Activated T-cell treated with anti-CD3 and anti-CD28 coated beads, Interleukin-2, amount 50 U/mL, for 4 hours (primary cell): ENCODE measurements around the gene TOX3. TPM values are rescaled to one million over a fixed set of nuclear protein-coding genes. Genes with fewer than 3 reads are reported as not detected.

Source experiments
- ATAC-seq, 2 donors: fragments of 200-7000 bp; cut with Tn5 transposase; one replicate each; pipeline ENCODE4 v1.10.0; 2021
- DNase-seq: peaks from one replicate; pipeline ENCODE4 v3.0.0-alpha.2; 2020
- H3K27me3 Mint-ChIP-seq: one replicate; pipeline ENCODE4 v1.8.0; 2021; ENCODE audit warnings: low read depth, mixed read lengths
- H3K36me3 Mint-ChIP-seq: one replicate; pipeline ENCODE4 v1.8.0; 2022; ENCODE audit warnings: mixed read lengths; ENCODE audit not compliant: insufficient read depth
- H3K4me1 Mint-ChIP-seq: one replicate; pipeline ENCODE4 v1.8.0; 2021; ENCODE audit warnings: low read depth, mixed read lengths
- H3K4me3 Mint-ChIP-seq: one replicate; pipeline ENCODE4 v1.8.0; 2021; ENCODE audit warnings: mild to moderate bottlenecking, moderate library complexity, mixed read lengths
- H3K9me3 Mint-ChIP-seq: one replicate; pipeline ENCODE4 v1.8.0; 2021; ENCODE audit warnings: mixed read lengths
- total RNA-seq, 3 donors: library from RNA; stranded (reverse); gene quantifications; one replicate each; pipeline ENCODE4 v1.2.1, GENCODE V29; 2021

The TOX3 gene
- total RNA-seq, 3 donors from 2014 or later = 0.08 TPM; not detected in 2

- Mint-ChIP-seq H3K9me3 (no peaks in the 10 kb centered on the region), H3K27me3 (no peaks in the 10 kb centered on the region), H3K4me1 (no peaks in the 10 kb centered on the region), H3K36me3 (no peaks in the 10 kb centered on the region), H3K4me3 (no peak overlapping the region)
- DNase-seq (no peak), ATAC-seq (no peak)
Measured at GRCh38 chr16:52535076-52535475, 11.9 kb downstream of the TOX3 start.

GRCh38 chr16:52533296-52533695, 13.6 kb downstream of the TOX3 start:
- DNase-seq (no peak), ATAC-seq (no peak)
- Mint-ChIP-seq H3K27me3 (no peaks in the 10 kb centered on the region), H3K36me3 (no peaks in the 10 kb centered on the region), H3K9me3 (no peaks in the 10 kb centered on the region), H3K4me3 (no peak overlapping the region), H3K4me1 (no peaks in the 10 kb centered on the region)

GRCh38 chr16:52532384-52532783, 14.6 kb downstream of the TOX3 start:
- DNase-seq (no peak), ATAC-seq (no peak)
- H3K4me3 Mint-ChIP-seq = no peak overlapping the region
- H3K27me3 Mint-ChIP-seq = no peaks in the 10 kb centered on the region
- H3K9me3 Mint-ChIP-seq = no peaks in the 10 kb centered on the region
- H3K4me1 Mint-ChIP-seq = no peaks in the 10 kb centered on the region
- H3K36me3 Mint-ChIP-seq = no peaks in the 10 kb centered on the region

GRCh38 chr16:52529226-52529625, 17.7 kb downstream of the TOX3 start:
- Mint-ChIP-seq H3K36me3 (no peaks in the 10 kb centered on the region), H3K27me3 (no peaks in the 10 kb centered on the region), H3K4me3 (no peak overlapping the region), H3K4me1 (no peaks in the 10 kb centered on the region), H3K9me3 (no peaks in the 10 kb centered on the region)
- DNase-seq = no peak
- no peak for ATAC-seq

- Mint-ChIP-seq H3K4me3 (no peak overlapping the region), H3K27me3 (no peaks in the 10 kb centered on the region), H3K36me3 (no peaks in the 10 kb centered on the region), H3K9me3 (no peaks in the 10 kb centered on the region), H3K4me1 (no peaks in the 10 kb centered on the region)
- ATAC-seq (no peak), DNase-seq (no peak)
Measured at GRCh38 chr16:52528393-52529065, 18.4 kb downstream of the TOX3 start.

- DNase-seq = no peak
- Mint-ChIP-seq H3K4me3 (no peak overlapping the region), H3K36me3 (no peaks in the 10 kb centered on the region), H3K4me1 (no peaks in the 10 kb centered on the region), H3K9me3 (no peaks in the 10 kb centered on the region), H3K27me3 (no peaks in the 10 kb centered on the region)
- no peak for ATAC-seq
Measured at GRCh38 chr16:52526830-52527229, 20.1 kb downstream of the TOX3 start.

- H3K27me3 Mint-ChIP-seq = no peaks in the 10 kb centered on the region
- H3K36me3 Mint-ChIP-seq = no peaks in the 10 kb centered on the region
Measured at GRCh38 chr16:52526116-52526828, 20.7 kb downstream of the TOX3 start.

GRCh38 chr16:52521570-52521969, 25.4 kb downstream of the TOX3 start:
- H3K36me3 Mint-ChIP-seq = no peaks in the 10 kb centered on the region
- H3K4me3 Mint-ChIP-seq = no peak overlapping the region
- no peaks in the 10 kb centered on the region for H3K9me3 Mint-ChIP-seq
- H3K27me3 Mint-ChIP-seq = no peaks in the 10 kb centered on the region
- ATAC-seq = no peak
- DNase-seq = no peak
- no peaks in the 10 kb centered on the region for H3K4me1 Mint-ChIP-seq

More at GRCh38 chr16:52526116-52526828, 20.7 kb downstream of the TOX3 start:
- H3K9me3 Mint-ChIP-seq = no peaks in the 10 kb centered on the region
- H3K4me3 Mint-ChIP-seq = no peak overlapping the region
- DNase-seq (no peak), ATAC-seq (no peak)
- no peaks in the 10 kb centered on the region for H3K4me1 Mint-ChIP-seq

GRCh38 chr16:52518884-52519283, 28.1 kb downstream of the TOX3 start:
- H3K4me3 Mint-ChIP-seq = no peak overlapping the region
- H3K27me3 Mint-ChIP-seq = no peaks in the 10 kb centered on the region
- H3K9me3 Mint-ChIP-seq = peaks cover 4% of the 10 kb centered on the region
- H3K4me1 Mint-ChIP-seq = no peaks in the 10 kb centered on the region
- no peak for DNase-seq
- no peak for ATAC-seq
- no peaks in the 10 kb centered on the region for H3K36me3 Mint-ChIP-seq

- Mint-ChIP-seq H3K36me3 (no peaks in the 10 kb centered on the region), H3K27me3 (no peaks in the 10 kb centered on the region), H3K9me3 (peaks cover 7% of the 10 kb centered on the region), H3K4me1 (no peaks in the 10 kb centered on the region), H3K4me3 (no peak overlapping the region)
- DNase-seq = no peak
- no peak for ATAC-seq
Measured at GRCh38 chr16:52515068-52515671, 31.8 kb downstream of the TOX3 start.

- no peak overlapping the region for H3K4me3 Mint-ChIP-seq
- H3K4me1 Mint-ChIP-seq = no peaks in the 10 kb centered on the region
- no peaks in the 10 kb centered on the region for H3K36me3 Mint-ChIP-seq
- H3K27me3 Mint-ChIP-seq = no peaks in the 10 kb centered on the region
- H3K9me3 Mint-ChIP-seq = peaks cover 7% of the 10 kb centered on the region
- no peak for ATAC-seq
- DNase-seq = no peak
Measured at GRCh38 chr16:52512297-52512987, 34.5 kb downstream of the TOX3 start.

- no peaks in the 10 kb centered on the region for H3K36me3 Mint-ChIP-seq
- H3K9me3 Mint-ChIP-seq = no peaks in the 10 kb centered on the region
- H3K27me3 Mint-ChIP-seq = no peaks in the 10 kb centered on the region
- DNase-seq (no peak), ATAC-seq (no peak)
- no peaks in the 10 kb centered on the region for H3K4me1 Mint-ChIP-seq
- no peak overlapping the region for H3K4me3 Mint-ChIP-seq
Measured at GRCh38 chr16:52501746-52502145, 45.2 kb downstream of the TOX3 start.

- Mint-ChIP-seq H3K4me3 (no peak overlapping the region), H3K36me3 (no peaks in the 10 kb centered on the region), H3K4me1 (no peaks in the 10 kb centered on the region), H3K27me3 (no peaks in the 10 kb centered on the region), H3K9me3 (no peaks in the 10 kb centered on the region)
- no peak for ATAC-seq
- DNase-seq = no peak
Measured at GRCh38 chr16:52500963-52501362, 46.0 kb downstream of the TOX3 start.

- no peaks in the 10 kb centered on the region for H3K4me1 Mint-ChIP-seq
- H3K36me3 Mint-ChIP-seq = no peaks in the 10 kb centered on the region
- DNase-seq = no peak
- H3K9me3 Mint-ChIP-seq = no peaks in the 10 kb centered on the region
- no peak for ATAC-seq
- H3K27me3 Mint-ChIP-seq = no peaks in the 10 kb centered on the region
- no peak overlapping the region for H3K4me3 Mint-ChIP-seq
Measured at GRCh38 chr16:52499060-52499440, 47.9 kb downstream of the TOX3 start.
